Measurements from ENCODE around the gene KCNQ1. TPM values are rescaled to one million over a fixed set of nuclear protein-coding genes. Genes with fewer than 3 reads are reported as not detected.

The KCNQ1 gene
- total RNA-seq, 1 experiment from 2014 or later = not detected

- no TSS peak for BruUV-seq (replicated peaks)
These were observed 401.2 kb downstream of the KCNQ1 start for GRCh38 chr11:2846056-2846455.

GRCh38 chr11:2846470-2846869 lies 401.7 kb downstream of the KCNQ1 start:
- intact Hi-C loops (cut with micrococcal nuclease; ENCODE audit: unreplicated experiment) = no loop called here
- TF ChIP-seq EZH2 (IDR thresholded peaks at IDR 0.05; ENCODE audit: low read depth) (no peak), CTCF (conservative IDR thresholded peaks at IDR 0.05) (no peak)
- no peaks in the 10 kb centered on the region for H4K20me1 ChIP-seq (ENCODE audit: insufficient read depth)
- no peaks in the 10 kb centered on the region for H3K79me2 ChIP-seq (ENCODE audit: low read depth)
- H3K36me3 ChIP-seq (ENCODE audit: low read depth) = no peaks in the 10 kb centered on the region
- H3K4me2 ChIP-seq = no peak overlapping the region
- BruUV-seq (replicated peaks) = no TSS peak
- no peaks in the 10 kb centered on the region for H3K27me3 ChIP-seq (ENCODE audit: insufficient read depth, low read depth)
- no peaks in the 10 kb centered on the region for H3K9me2 ChIP-seq (ENCODE audit: insufficient read depth)
- H2AFZ ChIP-seq = no peak overlapping the region
- CTCF ChIA-PET = no interaction called here
- no peaks in the 10 kb centered on the region for H3K4me1 ChIP-seq (replicated peaks; ENCODE audit: insufficient read depth)
- DNase-seq = no peak
- no peak overlapping the region for H3K4me3 ChIP-seq
- POLR2A ChIA-PET (ENCODE audit: unreplicated experiment) = no interaction called here
- no peak overlapping the region for H3K27ac ChIP-seq
- H3F3A ChIP-seq (ENCODE audit: insufficient read depth, low read depth) = no peaks in the 10 kb centered on the region
- no peaks in the 10 kb centered on the region for H3K9me3 ChIP-seq (ENCODE audit: insufficient read depth, low read depth)

More at GRCh38 chr11:2846056-2846455, 401.2 kb downstream of the KCNQ1 start:
- Histone ChIP-seq H4K20me1 (ENCODE audit: insufficient read depth) (no peaks in the 10 kb centered on the region), H3K27me3 (ENCODE audit: insufficient read depth, low read depth) (no peaks in the 10 kb centered on the region), H3K4me3 (no peak overlapping the region), H3F3A (ENCODE audit: insufficient read depth, low read depth) (no peaks in the 10 kb centered on the region), H3K4me1 (replicated peaks; ENCODE audit: insufficient read depth) (no peaks in the 10 kb centered on the region), H3K27ac (no peak overlapping the region), H3K9me3 (ENCODE audit: insufficient read depth, low read depth) (no peaks in the 10 kb centered on the region), H3K4me2 (no peak overlapping the region), H3K79me2 (ENCODE audit: low read depth) (no peaks in the 10 kb centered on the region), H2AFZ (no peak overlapping the region), H3K36me3 (ENCODE audit: low read depth) (no peaks in the 10 kb centered on the region), H3K9me2 (ENCODE audit: insufficient read depth) (no peaks in the 10 kb centered on the region)
- CTCF ChIA-PET = no interaction called here
- DNase-seq = peak in 1 of 2 experiments; percentile 18
- intact Hi-C loops (cut with micrococcal nuclease; ENCODE audit: unreplicated experiment) = no loop called here
- POLR2A ChIA-PET (ENCODE audit: unreplicated experiment) = no interaction called here
- no peak for TF ChIP-seq EZH2 (IDR thresholded peaks at IDR 0.05; ENCODE audit: low read depth)
- TF ChIP-seq CTCF (conservative IDR thresholded peaks at IDR 0.05) = no peak

- Histone ChIP-seq H3K4me3 (no peak overlapping the region), H3F3A (ENCODE audit: insufficient read depth, low read depth) (no peaks in the 10 kb centered on the region), H3K36me3 (ENCODE audit: low read depth) (no peaks in the 10 kb centered on the region), H3K79me2 (ENCODE audit: low read depth) (no peaks in the 10 kb centered on the region), H3K9me2 (ENCODE audit: insufficient read depth) (no peaks in the 10 kb centered on the region), H3K4me1 (replicated peaks; ENCODE audit: insufficient read depth) (no peaks in the 10 kb centered on the region), H3K4me2 (no peak overlapping the region), H3K27me3 (ENCODE audit: insufficient read depth, low read depth) (no peaks in the 10 kb centered on the region), H3K27ac (no peak overlapping the region), H4K20me1 (ENCODE audit: insufficient read depth) (no peaks in the 10 kb centered on the region), H3K9me3 (ENCODE audit: insufficient read depth, low read depth) (no peaks in the 10 kb centered on the region), H2AFZ (no peak overlapping the region)
- intact Hi-C loops (cut with micrococcal nuclease; ENCODE audit: unreplicated experiment) = no loop called here
- BruUV-seq (replicated peaks) = no TSS peak
- TF ChIP-seq EZH2 (IDR thresholded peaks at IDR 0.05; ENCODE audit: low read depth) = no peak
- no peak for TF ChIP-seq CTCF (conservative IDR thresholded peaks at IDR 0.05)
- POLR2A ChIA-PET (ENCODE audit: unreplicated experiment) = no interaction called here
- DNase-seq = no peak
- CTCF ChIA-PET = no interaction called here
These were observed 402.8 kb downstream of the KCNQ1 start for GRCh38 chr11:2847561-2847960.
